A673 (cell line): ENCODE results near the gene NOS1AP. TPM values are rescaled to one million over a fixed set of nuclear protein-coding genes. Genes with fewer than 3 reads are reported as not detected.
A peak's percentile ranks its signal among the peaks of the same experiment; 100 is the strongest.
"Not testable (repeated sequence)": the region's sequence is repeated elsewhere in the genome, so short reads cannot be mapped to it uniquely, and the experiment has no call there.

Experiments used
- BruUV-seq: library from RNA; stranded (reverse); fragments of 400-500 nt; replicated peaks from 2 replicates; lab custom pipeline; 2021; lab: Mats Ljungman, UMichigan
- CTCF ChIA-PET: fragments of 300-600 bp; sonication (Branson Sonifier 250); formaldehyde crosslinking; loops from one replicate; lab custom pipeline; 2022; ENCODE audit warnings: antibody characterized with exemption; lab: Charles Lee
- POLR2A ChIA-PET: fragments of 300-600 bp; sonication (Branson Sonifier 250); formaldehyde crosslinking; loops from one replicate; lab custom pipeline; 2022; ENCODE audit warnings: antibody characterized with exemption; ENCODE audit not compliant: low non-redundant PET; lab: Charles Lee
- DNase-seq: peaks from one replicate; pipeline ENCODE4 v3.0.0-alpha.2; 2015; ENCODE audit warnings: low spot score
- H3K27ac ChIP-seq: fragments of 200-600 bp; sonication (generic); 2 replicates; pipeline ENCODE4 v1.5.1; 2016; ENCODE audit warnings: mixed run types, low read depth, mild to moderate bottlenecking, mixed read lengths, antibody characterized with exemption, low read length; ENCODE audit not compliant: poor library complexity, severe bottlenecking
- H3K27me3 ChIP-seq: fragments of 200-600 bp; sonication (generic); replicated peaks from 2 replicates; pipeline ENCODE4 v1.6.1; 2017; ENCODE audit warnings: mixed run types, low read depth, mild to moderate bottlenecking, mixed read lengths, antibody characterized with exemption, low read length; ENCODE audit not compliant: insufficient read depth, poor library complexity
- H3K36me3 ChIP-seq: fragments of 200-600 bp; sonication (generic); 2 replicates; pipeline ENCODE4 v1.6.1; 2016; ENCODE audit warnings: mixed run types, mild to moderate bottlenecking, mixed read lengths, antibody characterized with exemption, low read length; ENCODE audit not compliant: insufficient read depth, poor library complexity, severe bottlenecking
- H3K4me1 ChIP-seq: fragments of 200-600 bp; sonication (generic); 2 replicates; pipeline ENCODE4 v1.6.1; 2017; ENCODE audit warnings: mixed run types, mild to moderate bottlenecking, mixed read lengths, antibody characterized with exemption, low read length; ENCODE audit not compliant: insufficient read depth, poor library complexity, severe bottlenecking
- H3K4me3 ChIP-seq: fragments of 200-600 bp; sonication (generic); 2 replicates; pipeline ENCODE4 v1.5.1; 2016; ENCODE audit warnings: low read depth, mixed run types, mild to moderate bottlenecking, mixed read lengths, low read length; ENCODE audit not compliant: poor library complexity, severe bottlenecking
- H3K9me3 ChIP-seq: fragments of 200-600 bp; sonication (generic); 2 replicates; pipeline ENCODE4 v1.6.1; 2016; ENCODE audit warnings: mixed run types, low read depth, mild to moderate bottlenecking, mixed read lengths, antibody characterized with exemption, low read length; ENCODE audit not compliant: poor library complexity, severe bottlenecking
- EZH2 ChIP-seq: fragments of 200-600 bp; sonication (generic); IDR thresholded peaks from 2 replicates; pipeline ENCODE4 v1.6.1; 2017; ENCODE audit warnings: borderline replicate concordance, low read depth, mild to moderate bottlenecking, mixed read lengths, antibody characterized with exemption, low read length; ENCODE audit not compliant: poor library complexity, severe bottlenecking
- intact Hi-C: fragments of 100-400 bp; cut with micrococcal nuclease; formaldehyde crosslinking; loops from one replicate; pipeline ENCODE4 v1.10.0; 2022; ENCODE audit not compliant: unreplicated experiment
- total RNA-seq: library from RNA; stranded (reverse); gene quantifications from 2 replicates; pipeline ENCODE4 v1.2.3, GENCODE V29; 2021
- TF ChIP-seq, protein P1 (sequence below): fragments of 300-800, 200-600 bp; sonication (generic); conservative IDR thresholded peaks from 2 replicates; pipeline ENCODE4 v1.5.1; 2017; ENCODE audit warnings: low read depth, mild to moderate bottlenecking, antibody characterized with exemption, low read length, moderate library complexity, mixed read lengths

Gene NOS1AP
- total RNA-seq, 1 experiment from 2014 or later = 28.0 TPM

DNA sequence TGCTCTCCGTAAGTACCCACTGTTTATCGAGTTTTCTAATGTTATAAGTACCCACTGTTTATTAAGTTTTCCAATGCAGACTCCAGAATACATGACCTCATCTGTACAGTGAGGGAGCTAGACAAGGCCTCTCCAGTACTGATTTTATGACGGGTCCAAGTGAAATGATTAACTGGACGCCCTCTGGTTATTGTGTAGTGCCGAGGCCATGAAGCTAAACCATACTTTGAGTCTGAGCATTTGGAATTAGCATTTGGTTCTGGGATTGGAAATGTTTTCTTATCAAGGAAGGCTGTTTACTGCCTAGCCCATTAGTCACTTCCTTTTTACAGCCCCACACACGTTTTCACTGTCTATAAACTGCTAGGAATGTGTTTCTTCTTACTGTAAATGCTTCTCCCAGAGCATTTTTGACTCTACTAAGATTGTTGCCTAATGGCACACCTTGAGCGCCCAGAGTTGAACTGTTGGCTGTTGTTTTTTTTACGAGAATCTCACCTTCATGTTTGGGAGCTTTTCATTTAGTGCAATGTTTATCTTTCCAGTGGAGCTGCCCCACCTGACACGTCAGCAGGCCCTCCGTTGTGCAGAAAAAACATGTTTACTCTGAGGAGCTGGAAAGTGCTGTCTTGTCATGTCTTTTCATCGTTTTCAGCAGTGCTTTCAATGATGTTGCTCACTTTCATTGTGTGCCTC lies 280.3 kb downstream of the NOS1AP start:
- H3K36me3 ChIP-seq = peaks cover 6% of the 10 kb centered on the region
- H3K9me3 ChIP-seq = no peaks in the 10 kb centered on the region
- no peak overlapping the region for H3K4me3 ChIP-seq
- CTCF ChIA-PET = no interaction called here
- POLR2A ChIA-PET = interaction anchor here (0.6 kb wide), 1 partner anchor 11 kb away, joined by 3 read pairs; no protein-coding TSS in a partner anchor
- H3K4me1 ChIP-seq = peaks cover 24% of the 10 kb centered on the region
- peak; percentile 73 for DNase-seq
- H3K27ac ChIP-seq = peak overlapping the region; percentile 48
- no TSS peak for BruUV-seq
- H3K27me3 ChIP-seq = no peaks in the 10 kb centered on the region
- intact Hi-C loops = no loop called here
- TF ChIP-seq, protein P1, sequence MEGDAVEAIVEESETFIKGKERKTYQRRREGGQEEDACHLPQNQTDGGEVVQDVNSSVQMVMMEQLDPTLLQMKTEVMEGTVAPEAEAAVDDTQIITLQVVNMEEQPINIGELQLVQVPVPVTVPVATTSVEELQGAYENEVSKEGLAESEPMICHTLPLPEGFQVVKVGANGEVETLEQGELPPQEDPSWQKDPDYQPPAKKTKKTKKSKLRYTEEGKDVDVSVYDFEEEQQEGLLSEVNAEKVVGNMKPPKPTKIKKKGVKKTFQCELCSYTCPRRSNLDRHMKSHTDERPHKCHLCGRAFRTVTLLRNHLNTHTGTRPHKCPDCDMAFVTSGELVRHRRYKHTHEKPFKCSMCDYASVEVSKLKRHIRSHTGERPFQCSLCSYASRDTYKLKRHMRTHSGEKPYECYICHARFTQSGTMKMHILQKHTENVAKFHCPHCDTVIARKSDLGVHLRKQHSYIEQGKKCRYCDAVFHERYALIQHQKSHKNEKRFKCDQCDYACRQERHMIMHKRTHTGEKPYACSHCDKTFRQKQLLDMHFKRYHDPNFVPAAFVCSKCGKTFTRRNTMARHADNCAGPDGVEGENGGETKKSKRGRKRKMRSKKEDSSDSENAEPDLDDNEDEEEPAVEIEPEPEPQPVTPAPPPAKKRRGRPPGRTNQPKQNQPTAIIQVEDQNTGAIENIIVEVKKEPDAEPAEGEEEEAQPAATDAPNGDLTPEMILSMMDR = no peak
- TF ChIP-seq EZH2 = no peak

DNA sequence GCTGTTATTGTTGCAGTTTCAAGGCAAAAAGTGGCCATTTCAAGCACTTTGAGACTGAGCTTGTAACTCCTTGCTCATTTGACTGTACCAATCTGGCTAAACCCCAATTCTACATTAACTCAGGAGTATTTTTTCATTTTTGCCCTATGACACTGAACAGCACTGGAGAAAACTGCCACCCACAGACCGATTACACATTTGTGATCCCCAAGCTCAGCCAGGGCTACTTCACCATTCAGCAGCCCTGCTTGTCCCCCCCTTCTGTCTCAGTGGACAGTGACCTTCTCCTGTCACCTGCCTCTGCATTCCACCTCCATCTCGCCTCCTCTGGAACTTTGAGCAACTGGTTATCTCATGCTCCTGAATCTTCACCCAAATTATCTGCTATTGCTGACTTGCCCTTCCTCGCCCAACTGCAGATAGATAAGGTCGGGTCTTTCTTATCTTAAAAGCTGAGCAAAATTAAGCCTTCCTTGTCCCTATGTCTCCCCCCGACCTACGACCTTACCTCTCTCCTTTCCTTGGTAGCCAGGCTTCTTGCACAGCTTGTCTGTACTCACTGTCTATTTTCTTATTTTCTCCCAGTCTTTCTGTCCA lies 281.9 kb downstream of the NOS1AP start:
- no peak overlapping the region for H3K27ac ChIP-seq
- peaks cover 12% of the 10 kb centered on the region for H3K36me3 ChIP-seq
- H3K4me1 ChIP-seq = peaks cover 24% of the 10 kb centered on the region
- BruUV-seq = no TSS peak
- H3K27me3 ChIP-seq = no peaks in the 10 kb centered on the region
- DNase-seq = no peak
- intact Hi-C loops = no loop called here
- H3K4me3 ChIP-seq = no peak overlapping the region
- ChIA-PET POLR2A (no interaction called here), CTCF (no interaction called here)
- H3K9me3 ChIP-seq = no peaks in the 10 kb centered on the region
- no peak for TF ChIP-seq EZH2
- TF ChIP-seq, protein P1 = no peak

DNA sequence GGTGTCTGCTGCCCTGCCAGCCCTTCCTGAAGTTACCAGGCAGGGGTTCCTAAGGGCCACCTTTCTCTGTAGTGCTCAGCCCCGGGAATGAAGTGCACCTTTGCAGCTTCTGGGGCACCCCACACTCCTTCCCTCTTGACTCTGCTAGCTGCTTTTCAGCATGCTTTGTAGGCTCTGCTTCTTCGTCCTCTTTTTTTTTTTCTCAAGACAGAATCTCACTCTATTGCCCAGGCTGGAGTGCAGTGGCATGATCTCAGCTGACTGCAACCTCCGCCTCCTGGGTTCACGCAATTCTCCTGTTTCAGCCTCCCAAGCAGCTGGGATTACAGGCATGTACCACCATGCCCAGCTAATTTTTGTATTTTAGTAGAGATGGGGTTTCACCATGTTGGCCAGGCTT lies 282.4 kb downstream of the NOS1AP start:
- peaks cover 25% of the 10 kb centered on the region for H3K4me1 ChIP-seq
- BruUV-seq, CTCF ChIA-PET, H3K27ac ChIP-seq, H3K9me3 ChIP-seq, H3K4me3 ChIP-seq, POLR2A ChIA-PET, H3K27me3 ChIP-seq, DNase-seq, intact Hi-C loops: not testable (repeated sequence)
- H3K36me3 ChIP-seq = peaks cover 16% of the 10 kb centered on the region

DNA sequence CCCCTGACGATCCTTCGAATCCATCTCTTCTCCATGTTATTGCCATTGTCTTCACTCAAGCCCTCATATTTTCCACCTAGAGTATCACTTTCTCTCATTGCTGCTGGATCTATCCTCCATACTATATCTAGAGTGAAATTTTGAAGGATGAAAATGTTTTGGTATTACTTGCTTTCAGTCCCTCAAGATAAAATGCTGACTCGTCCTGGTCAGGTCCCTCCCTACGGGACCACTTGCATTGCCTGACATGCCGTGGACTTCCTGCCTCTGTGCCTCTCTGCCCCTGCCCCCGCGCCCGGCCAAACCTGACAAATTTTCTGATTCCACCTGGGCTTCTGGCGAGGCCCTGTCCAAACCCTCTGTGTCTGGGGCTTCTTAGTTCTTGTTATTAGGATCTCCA lies 283.6 kb downstream of the NOS1AP start:
- Histone ChIP-seq H3K9me3 (no peaks in the 10 kb centered on the region), H3K4me1 (peaks cover 30% of the 10 kb centered on the region), H3K27ac (no peak overlapping the region), H3K36me3 (peaks cover 19% of the 10 kb centered on the region), H3K4me3 (no peak overlapping the region), H3K27me3 (no peaks in the 10 kb centered on the region)
- CTCF ChIA-PET = no interaction called here
- intact Hi-C loops = no loop called here
- DNase-seq = no peak
- no TSS peak for BruUV-seq
- POLR2A ChIA-PET = no interaction called here
- TF ChIP-seq, protein P1 = no peak
- TF ChIP-seq EZH2 = no peak
